HepG2 (cell line): ENCODE results near the gene BMP6. TPM values are rescaled to one million over a fixed set of nuclear protein-coding genes. Genes with fewer than 3 reads are reported as not detected.

Experiments
- ATAC-seq: fragments of 200-7000 bp; cut with Tn5 transposase; 3 replicates; pipeline ENCODE4 v1.9.1; 2020; ENCODE audit warnings: mild to moderate bottlenecking, moderate library complexity
- BruUV-seq: library from RNA; stranded (reverse); fragments of 400-500 nt; replicated peaks from 2 replicates; lab custom pipeline; 2021; lab: Mats Ljungman, UMichigan
- CTCF ChIA-PET: fragments of 300-600 bp; formaldehyde crosslinking; extraction: SDS; loops from one replicate; lab custom pipeline; 2021; ENCODE audit warnings: low total read pairs, inconsistent platforms, low intra/inter-chr PET ratio; lab: Yijun Ruan, JAX
- POLR2A ChIA-PET: fragments of 350-600 bp; sonication (Branson Sonifier 250); formaldehyde crosslinking; loops from one replicate; lab custom pipeline; 2020; ENCODE audit warnings: antibody characterized with exemption, inconsistent platforms; lab: Yijun Ruan, JAX
- DNase-seq: peaks from one replicate; pipeline ENCODE4 v3.0.0-alpha.2; 2015; ENCODE audit warnings: low spot score
- FAIRE-seq: peaks from 3 replicates; lab custom pipeline; 2011; peaks lifted over from hg19 to GRCh38; lab: Jason Lieb, UNC
- H2AFZ ChIP-seq: one replicate; pipeline ENCODE4 v1.6.1; 2011; ENCODE audit warnings: low read length, inconsistent platforms
- H3K27ac ChIP-seq: fragments of 300-600 bp; 3 replicates; pipeline ENCODE4 v1.8.0; 2011; ENCODE audit warnings: mixed run types, mild to moderate bottlenecking, mixed read lengths, low read length, inconsistent platforms; ENCODE audit not compliant: insufficient read depth; ENCODE audit errors: extremely low read length
- H3K27me3 ChIP-seq, 2 experiments: fragments of 200-600 bp in 1 of 2; 2 replicates in 1 of 2; 3 replicates in 1 of 2; pipeline versions ENCODE4 v1.6.0 to v1.8.0; 2011; ENCODE audit warnings: low read length in 2 of 2, mild to moderate bottlenecking in 2 of 2, moderate library complexity in 2 of 2, inconsistent platforms in 1 of 2; ENCODE audit not compliant: insufficient read depth in 2 of 2, control insufficient read depth in 1 of 2
- H3K36me3 ChIP-seq, 2 experiments: fragments of 200-600 bp in 1 of 2; replicated peaks in 1 of 2; 2 replicates in 1 of 2; 3 replicates in 1 of 2; pipeline versions ENCODE4 v1.5.1 to v1.8.0; 2011; ENCODE audit warnings: low read length in 2 of 2, inconsistent platforms in 1 of 2; ENCODE audit not compliant: insufficient read depth in 2 of 2, control insufficient read depth in 1 of 2
- H3K4me1 ChIP-seq: 2 replicates; pipeline ENCODE4 v1.5.1; 2012; ENCODE audit warnings: low read length, inconsistent platforms; ENCODE audit not compliant: insufficient read depth
- H3K4me2 ChIP-seq: 2 replicates; pipeline ENCODE4 v1.6.0; 2011; ENCODE audit warnings: low read depth, low read length, inconsistent platforms
- H3K4me3 ChIP-seq, 3 experiments: fragments of 200-600 bp in 1 of 3; sonication (generic), shearing (Covaris generic) in 1 of 3; replicated peaks in 1 of 3; 2 replicates each; pipeline ENCODE4 v1.5.1; 2011 to 2016; ENCODE audit warnings: low read length in 3 of 3, inconsistent platforms in 2 of 3, low read depth in 2 of 3, mild to moderate bottlenecking in 2 of 3, control low read depth in 1 of 3, mixed read lengths in 1 of 3; ENCODE audit not compliant: insufficient read depth in 1 of 3
- H3K79me2 ChIP-seq: one replicate; pipeline ENCODE4 v1.6.1; 2011; ENCODE audit warnings: low read length, inconsistent platforms; ENCODE audit not compliant: insufficient read depth
- H3K9ac ChIP-seq: 2 replicates; pipeline ENCODE4 v1.6.0; 2011; ENCODE audit warnings: mild to moderate bottlenecking, low read depth, low read length, inconsistent platforms; ENCODE audit not compliant: insufficient read depth
- H3K9me3 ChIP-seq: 2 replicates; pipeline ENCODE4 v1.5.1; 2012; ENCODE audit warnings: mild to moderate bottlenecking, low read length
- H4K20me1 ChIP-seq: 2 replicates; pipeline ENCODE4 v1.6.0; 2011; ENCODE audit warnings: inconsistent platforms, mild to moderate bottlenecking, low read length, moderate library complexity; ENCODE audit not compliant: insufficient read depth
- CHD2 ChIP-seq: IDR thresholded peaks from 2 replicates; pipeline ENCODE4 v1.6.1; 2011; ENCODE audit warnings: low read depth, low read length, improper control_type of control experiment
- GTF3A ChIP-seq: sonication (generic); formaldehyde crosslinking; conservative IDR thresholded peaks from 2 replicates; pipeline ENCODE4 v1.4.0; 2020; ENCODE audit warnings: mild to moderate bottlenecking, missing genetic modification reagents
- HDAC2 ChIP-seq: sonication (generic); formaldehyde crosslinking; IDR thresholded peaks from 2 replicates; pipeline ENCODE4 v1.4.0; 2020; ENCODE audit warnings: missing genetic modification reagents
- HES4 ChIP-seq: sonication (generic); formaldehyde crosslinking; IDR thresholded peaks from 2 replicates; pipeline ENCODE4 v1.9.0; 2021; ENCODE audit warnings: mild to moderate bottlenecking, missing genetic modification reagents, borderline replicate concordance
- HNRNPL ChIP-seq: fragments of 200-400 bp; formaldehyde crosslinking; IDR thresholded peaks from 2 replicates; pipeline ENCODE4 v1.6.1; 2017; ENCODE audit warnings: mild to moderate bottlenecking, low read depth, low read length
- HOXD1 ChIP-seq: sonication (generic); formaldehyde crosslinking; IDR thresholded peaks from 2 replicates; pipeline ENCODE4 v1.5.0; 2020; ENCODE audit warnings: missing genetic modification reagents
- KDM2A ChIP-seq: sonication (generic); formaldehyde crosslinking; IDR thresholded peaks from 2 replicates; pipeline ENCODE4 v1.4.0; 2020; ENCODE audit warnings: low read depth, missing genetic modification reagents, borderline replicate concordance
- MAFG ChIP-seq: sonication (generic); formaldehyde crosslinking; IDR thresholded peaks from 2 replicates; pipeline ENCODE4 v1.5.1; 2020; ENCODE audit warnings: mild to moderate bottlenecking, missing genetic modification reagents
- NR2C2 ChIP-seq: sonication (generic); formaldehyde crosslinking; IDR thresholded peaks from 2 replicates; pipeline ENCODE4 v1.4.0; 2020; ENCODE audit warnings: missing genetic modification reagents, mild to moderate bottlenecking, moderate library complexity, borderline replicate concordance
- RBAK ChIP-seq: sonication (generic); formaldehyde crosslinking; IDR thresholded peaks from 2 replicates; pipeline ENCODE4 v1.5.1; 2020; ENCODE audit warnings: mild to moderate bottlenecking, missing genetic modification reagents
- RFX3 ChIP-seq: IDR thresholded peaks from 2 replicates; pipeline ENCODE4 v1.6.1; 2016; ENCODE audit warnings: missing biosample characterization, missing genetic modification reagents
- ZBTB38 ChIP-seq: sonication (generic); formaldehyde crosslinking; IDR thresholded peaks from 2 replicates; pipeline ENCODE4 v1.5.1; 2020; ENCODE audit warnings: mild to moderate bottlenecking, missing genetic modification reagents
- ZNF850 ChIP-seq: sonication (generic); formaldehyde crosslinking; conservative IDR thresholded peaks from 2 replicates; pipeline ENCODE4 v1.9.0; 2021; ENCODE audit warnings: mild to moderate bottlenecking, missing genetic modification reagents
- WGBS: methylation state at CpG from one replicate; pipeline ENCODE4 v1.1.6; 2017; ENCODE audit warnings: low lambda C conversion rate; 5-methylcytosine and 5-hydroxymethylcytosine counted together
- in situ Hi-C: cut with HindIII; loops from 2 replicates; pipeline ENCODE4 v1.10.0; 2017; ENCODE audit warnings: low pct_unique_long_range_greater_than_20kb; ENCODE audit not compliant: extremely low pct_ligation_motif_present
- intact Hi-C: fragments of 100-400 bp; cut with micrococcal nuclease; formaldehyde crosslinking; loops from one replicate; pipeline ENCODE4 v1.10.0; 2022; ENCODE audit not compliant: unreplicated experiment
- polyA plus RNA-seq, 8 experiments: library from polyadenylated mRNA; depleted of rRNA in 3 of 8; stranded (reverse) in 7 of 8; unstranded in 1 of 8; fragments of >200 nt; fragmentation: Illumina TruSeq in 4 of 8; extraction: Trizol in 4 of 8; gene quantifications; 2 replicates each; pipeline versions ENCODE4 v1.2.1 to v1.2.3, GENCODE V29; 2011 to 2016; ENCODE audit warnings: low read depth in 4 of 8, missing spikeins in 1 of 8, mixed read lengths in 1 of 8; ENCODE audit not compliant: insufficient read depth in 1 of 8
- total RNA-seq, 5 experiments: library from RNA; depleted of rRNA; stranded (reverse); fragments of >200 nt; fragmentation: Illumina TruSeq; extraction: Trizol; gene quantifications; 2 replicates each; pipeline ENCODE4 v1.2.3, GENCODE V29; 2016; ENCODE audit warnings: low read depth in 1 of 5
- TF ChIP-seq, protein P1 (sequence below): sonication (generic); formaldehyde crosslinking; IDR thresholded peaks from 2 replicates; pipeline ENCODE4 v1.5.0; 2020; ENCODE audit warnings: mild to moderate bottlenecking, missing genetic modification reagents, borderline replicate concordance
- TF ChIP-seq, protein P2 (sequence below): sonication (generic); formaldehyde crosslinking; IDR thresholded peaks from 2 replicates; pipeline ENCODE4 v1.8.1; 2023; ENCODE audit warnings: mild to moderate bottlenecking, missing genetic modification reagents
- TF ChIP-seq, protein P3 (sequence below): sonication (generic); formaldehyde crosslinking; IDR thresholded peaks from 2 replicates; pipeline ENCODE4 v1.9.0; 2021; ENCODE audit warnings: missing genetic modification reagents, mild to moderate bottlenecking, borderline replicate concordance
- TF ChIP-seq, protein P4 (sequence below): sonication (generic); formaldehyde crosslinking; IDR thresholded peaks from 2 replicates; pipeline ENCODE4 v1.5.0; 2020; ENCODE audit warnings: missing genetic modification reagents
- TF ChIP-seq, protein P5 (sequence below): sonication (generic); formaldehyde crosslinking; IDR thresholded peaks from 2 replicates; pipeline ENCODE4 v1.9.0; 2022; ENCODE audit warnings: low read depth, missing genetic modification reagents

Gene BMP6
- total and polyA plus RNA-seq, 2 of the 13 experiments (the other 11 are each of a cell fraction or from before 2014, with no cell fraction given), result 0.09 to 0.18 TPM

DNA sequence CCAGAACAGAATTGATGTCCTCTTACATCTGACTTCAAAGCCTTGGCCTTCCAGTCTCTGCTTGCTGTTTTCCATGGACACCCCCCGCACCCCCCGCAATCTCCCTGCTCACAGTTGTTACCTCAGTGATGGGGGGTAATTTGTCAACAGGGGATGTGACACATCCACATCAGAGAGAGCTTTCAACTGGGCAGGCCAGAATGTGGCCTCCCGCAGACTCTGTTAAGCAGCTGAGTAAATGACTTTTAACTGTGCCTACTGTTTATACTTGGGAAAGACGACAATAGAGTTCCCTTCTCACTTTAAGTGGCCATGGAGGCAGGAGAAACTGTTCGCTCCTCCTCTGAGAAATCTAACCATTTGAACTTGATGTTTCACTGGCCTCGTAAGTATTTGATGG, 133.7 kb downstream of the BMP6 start (continued):
- TF ChIP-seq HES4 (no peak), HOXD1 (CRISPR knock-in tag) (no peak), HDAC2 (CRISPR knock-in tag) (no peak), MAFG (CRISPR knock-in tag) (no peak), ZNF850 (no peak)
- TF ChIP-seq, protein P1, sequence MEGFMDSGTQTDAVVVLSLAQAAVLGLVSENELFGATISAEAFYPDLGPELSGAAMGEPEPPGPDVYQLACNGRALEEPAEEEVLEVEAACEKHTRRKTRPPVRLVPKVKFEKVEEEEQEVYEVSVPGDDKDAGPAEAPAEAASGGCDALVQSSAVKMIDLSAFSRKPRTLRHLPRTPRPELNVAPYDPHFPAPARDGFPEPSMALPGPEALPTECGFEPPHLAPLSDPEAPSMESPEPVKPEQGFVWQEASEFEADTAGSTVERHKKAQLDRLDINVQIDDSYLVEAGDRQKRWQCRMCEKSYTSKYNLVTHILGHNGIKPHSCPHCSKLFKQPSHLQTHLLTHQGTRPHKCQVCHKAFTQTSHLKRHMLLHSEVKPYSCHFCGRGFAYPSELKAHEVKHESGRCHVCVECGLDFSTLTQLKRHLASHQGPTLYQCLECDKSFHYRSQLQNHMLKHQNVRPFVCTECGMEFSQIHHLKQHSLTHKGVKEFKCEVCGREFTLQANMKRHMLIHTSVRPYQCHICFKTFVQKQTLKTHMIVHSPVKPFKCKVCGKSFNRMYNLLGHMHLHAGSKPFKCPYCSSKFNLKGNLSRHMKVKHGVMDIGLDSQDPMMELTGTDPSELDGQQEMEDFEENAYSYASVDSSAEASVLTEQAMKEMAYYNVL (CRISPR knock-in tag), result no peak
- TF ChIP-seq, protein P2, sequence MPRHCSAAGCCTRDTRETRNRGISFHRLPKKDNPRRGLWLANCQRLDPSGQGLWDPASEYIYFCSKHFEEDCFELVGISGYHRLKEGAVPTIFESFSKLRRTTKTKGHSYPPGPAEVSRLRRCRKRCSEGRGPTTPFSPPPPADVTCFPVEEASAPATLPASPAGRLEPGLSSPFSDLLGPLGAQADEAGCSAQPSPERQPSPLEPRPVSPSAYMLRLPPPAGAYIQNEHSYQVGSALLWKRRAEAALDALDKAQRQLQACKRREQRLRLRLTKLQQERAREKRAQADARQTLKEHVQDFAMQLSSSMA (CRISPR knock-in tag), result no peak

DNA sequence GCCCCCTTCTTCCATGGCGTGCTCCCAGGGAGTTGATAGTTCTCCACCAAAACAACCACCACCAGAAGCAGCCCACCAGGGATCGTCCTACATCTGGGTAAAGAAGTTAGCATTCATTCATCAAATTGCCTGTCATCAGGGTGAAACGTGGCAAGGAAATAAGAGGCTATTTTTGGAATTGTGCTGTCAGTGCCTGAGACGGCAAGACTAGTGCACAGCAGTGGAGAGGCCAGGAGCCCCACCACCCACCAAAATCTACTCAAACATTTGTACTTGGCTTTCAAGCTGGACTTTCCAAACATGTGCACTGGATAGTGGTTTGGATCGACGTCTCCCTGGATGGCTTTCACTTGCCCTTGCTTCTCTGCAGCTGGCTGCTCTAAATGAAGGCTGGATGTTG, 139.9 kb downstream of the BMP6 start:
- no peak for ATAC-seq
- no peak overlapping the region for H3K4me2 ChIP-seq
- no peaks in the 10 kb centered on the region for H3K4me1 ChIP-seq
- no peaks in the 10 kb centered on the region for H3K9me3 ChIP-seq
- no TSS peak for BruUV-seq
- H3K4me3 ChIP-seq, result no peak overlapping the region
- no peaks in the 10 kb centered on the region for H3K36me3 ChIP-seq
- DNase-seq, result no peak
- no peak overlapping the region for H3K27ac ChIP-seq
- in situ Hi-C loops (no loop called here), intact Hi-C loops (no loop called here)
- H3K79me2 ChIP-seq, result no peaks in the 10 kb centered on the region
- H4K20me1 ChIP-seq, result no peaks in the 10 kb centered on the region
- 35% methylated on average over 6 of the region's 6 CpGs for WGBS
- H3K9ac ChIP-seq, result no peak overlapping the region
- ChIA-PET CTCF (no interaction called here), POLR2A (no interaction called here)
- no peak overlapping the region for H2AFZ ChIP-seq
- no peak for FAIRE-seq
- peaks cover 3 to 28% of the 10 kb centered on the region in 2 experiments; a peak in 3 of 5 replicates for H3K27me3 ChIP-seq
- TF ChIP-seq ZNF850 (no peak), KDM2A (CRISPR knock-in tag) (no peak), HNRNPL (no peak), RFX3 (no peak), ZBTB38 (CRISPR knock-in tag) (no peak), NR2C2 (no peak), CHD2 (no peak), GTF3A (CRISPR knock-in tag) (no peak), RBAK (CRISPR knock-in tag) (no peak)
- TF ChIP-seq, protein P3, sequence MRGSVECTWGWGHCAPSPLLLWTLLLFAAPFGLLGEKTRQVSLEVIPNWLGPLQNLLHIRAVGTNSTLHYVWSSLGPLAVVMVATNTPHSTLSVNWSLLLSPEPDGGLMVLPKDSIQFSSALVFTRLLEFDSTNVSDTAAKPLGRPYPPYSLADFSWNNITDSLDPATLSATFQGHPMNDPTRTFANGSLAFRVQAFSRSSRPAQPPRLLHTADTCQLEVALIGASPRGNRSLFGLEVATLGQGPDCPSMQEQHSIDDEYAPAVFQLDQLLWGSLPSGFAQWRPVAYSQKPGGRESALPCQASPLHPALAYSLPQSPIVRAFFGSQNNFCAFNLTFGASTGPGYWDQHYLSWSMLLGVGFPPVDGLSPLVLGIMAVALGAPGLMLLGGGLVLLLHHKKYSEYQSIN, result no peak
- TF ChIP-seq, protein P4, sequence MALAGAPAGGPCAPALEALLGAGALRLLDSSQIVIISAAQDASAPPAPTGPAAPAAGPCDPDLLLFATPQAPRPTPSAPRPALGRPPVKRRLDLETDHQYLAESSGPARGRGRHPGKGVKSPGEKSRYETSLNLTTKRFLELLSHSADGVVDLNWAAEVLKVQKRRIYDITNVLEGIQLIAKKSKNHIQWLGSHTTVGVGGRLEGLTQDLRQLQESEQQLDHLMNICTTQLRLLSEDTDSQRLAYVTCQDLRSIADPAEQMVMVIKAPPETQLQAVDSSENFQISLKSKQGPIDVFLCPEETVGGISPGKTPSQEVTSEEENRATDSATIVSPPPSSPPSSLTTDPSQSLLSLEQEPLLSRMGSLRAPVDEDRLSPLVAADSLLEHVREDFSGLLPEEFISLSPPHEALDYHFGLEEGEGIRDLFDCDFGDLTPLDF (CRISPR knock-in tag), result no peak
- TF ChIP-seq, protein P5, sequence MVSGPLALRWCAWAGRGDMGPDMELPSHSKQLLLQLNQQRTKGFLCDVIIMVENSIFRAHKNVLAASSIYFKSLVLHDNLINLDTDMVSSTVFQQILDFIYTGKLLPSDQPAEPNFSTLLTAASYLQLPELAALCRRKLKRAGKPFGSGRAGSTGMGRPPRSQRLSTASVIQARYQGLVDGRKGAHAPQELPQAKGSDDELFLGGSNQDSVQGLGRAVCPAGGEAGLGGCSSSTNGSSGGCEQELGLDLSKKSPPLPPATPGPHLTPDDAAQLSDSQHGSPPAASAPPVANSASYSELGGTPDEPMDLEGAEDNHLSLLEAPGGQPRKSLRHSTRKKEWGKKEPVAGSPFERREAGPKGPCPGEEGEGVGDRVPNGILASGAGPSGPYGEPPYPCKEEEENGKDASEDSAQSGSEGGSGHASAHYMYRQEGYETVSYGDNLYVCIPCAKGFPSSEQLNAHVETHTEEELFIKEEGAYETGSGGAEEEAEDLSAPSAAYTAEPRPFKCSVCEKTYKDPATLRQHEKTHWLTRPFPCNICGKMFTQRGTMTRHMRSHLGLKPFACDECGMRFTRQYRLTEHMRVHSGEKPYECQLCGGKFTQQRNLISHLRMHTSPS (CRISPR knock-in tag), result no peak
